Neural progenitor cell (in vitro differentiated cells): ENCODE data around the gene CACNA1E.

ENCODE experiments used
- EZH2 ChIP-seq: fragments of 200-600 bp; sonication (generic); IDR thresholded peaks from 2 replicates; pipeline ENCODE4 v1.6.1; 2017; ENCODE audit warnings: antibody characterized with exemption, mild to moderate bottlenecking, moderate library complexity
- TF ChIP-seq, protein P1 (sequence below): fragments of 200-600 bp; sonication (generic); IDR thresholded peaks from 2 replicates; pipeline ENCODE4 v1.5.1; 2017; ENCODE audit warnings: antibody characterized with exemption, mild to moderate bottlenecking

DNA sequence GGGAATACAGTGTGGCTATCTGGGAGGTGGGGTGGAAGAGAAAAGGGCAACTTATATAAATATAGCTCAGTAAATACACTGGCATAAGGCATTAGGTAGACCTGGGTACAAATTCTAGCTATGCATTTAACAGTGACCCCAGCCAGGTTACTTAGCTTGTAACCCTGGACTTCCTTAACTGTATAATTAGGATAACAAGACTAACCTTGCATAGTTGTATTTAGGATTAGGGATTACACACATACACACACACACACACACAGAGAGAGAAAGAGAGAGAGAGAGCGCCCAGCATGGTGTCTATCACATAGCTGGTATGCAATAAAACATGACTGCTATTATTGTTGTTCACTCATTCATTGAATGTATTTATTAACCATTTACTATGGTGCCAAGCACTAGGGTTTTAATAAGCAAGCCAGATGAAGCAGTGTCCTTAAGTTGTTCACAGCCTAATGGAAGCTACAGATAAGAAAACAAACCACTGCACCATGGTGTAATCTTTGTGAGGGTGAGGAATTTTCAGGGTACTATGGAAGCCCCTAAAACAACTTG lies 326.8 kb downstream of the CACNA1E start:
- TF ChIP-seq, protein P1, sequence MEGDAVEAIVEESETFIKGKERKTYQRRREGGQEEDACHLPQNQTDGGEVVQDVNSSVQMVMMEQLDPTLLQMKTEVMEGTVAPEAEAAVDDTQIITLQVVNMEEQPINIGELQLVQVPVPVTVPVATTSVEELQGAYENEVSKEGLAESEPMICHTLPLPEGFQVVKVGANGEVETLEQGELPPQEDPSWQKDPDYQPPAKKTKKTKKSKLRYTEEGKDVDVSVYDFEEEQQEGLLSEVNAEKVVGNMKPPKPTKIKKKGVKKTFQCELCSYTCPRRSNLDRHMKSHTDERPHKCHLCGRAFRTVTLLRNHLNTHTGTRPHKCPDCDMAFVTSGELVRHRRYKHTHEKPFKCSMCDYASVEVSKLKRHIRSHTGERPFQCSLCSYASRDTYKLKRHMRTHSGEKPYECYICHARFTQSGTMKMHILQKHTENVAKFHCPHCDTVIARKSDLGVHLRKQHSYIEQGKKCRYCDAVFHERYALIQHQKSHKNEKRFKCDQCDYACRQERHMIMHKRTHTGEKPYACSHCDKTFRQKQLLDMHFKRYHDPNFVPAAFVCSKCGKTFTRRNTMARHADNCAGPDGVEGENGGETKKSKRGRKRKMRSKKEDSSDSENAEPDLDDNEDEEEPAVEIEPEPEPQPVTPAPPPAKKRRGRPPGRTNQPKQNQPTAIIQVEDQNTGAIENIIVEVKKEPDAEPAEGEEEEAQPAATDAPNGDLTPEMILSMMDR, result no peak
- TF ChIP-seq EZH2, result no peak
